Kidney tubule cell (primary cell): ENCODE data around the gene EEPD1.
"Not testable (repeated sequence)": the region's sequence is repeated elsewhere in the genome, so short reads cannot be mapped to it uniquely, and the experiment has no call there.

Experiments
- DNase-seq: peaks from one replicate; pipeline ENCODE4 v3.0.0-alpha.2; 2018; ENCODE audit warnings: low spot score

EEPD1 gene

GRCh38 chr7:36152756-36153570, at the start of gene EEPD1:
Gene EEPD1 (plus strand): TSS chr7:36153254. CDS start chr7:36154325, 1,071 bp downstream.
- peak; percentile 100 for DNase-seq

- DNase-seq: no peak
These were observed 49.1 kb upstream of the EEPD1 start for GRCh38 chr7:36103837-36104561.

GRCh38 chr7:36106972-36107908, 45.8 kb upstream of the EEPD1 start:
- DNase-seq: not testable (repeated sequence)

GRCh38 chr7:36107926-36108631, 45.0 kb upstream of the EEPD1 start:
- no peak for DNase-seq

GRCh38 chr7:36109013-36109627, 43.9 kb upstream of the EEPD1 start:
- peak; percentile 17 for DNase-seq

GRCh38 chr7:36110584-36110983, 42.5 kb upstream of the EEPD1 start:
- DNase-seq: no peak

- no peak for DNase-seq
These were observed 40.1 kb upstream of the EEPD1 start for GRCh38 chr7:36112969-36113368.

- no peak for DNase-seq
These were observed 38.7 kb upstream of the EEPD1 start for GRCh38 chr7:36114355-36114754.

- DNase-seq: peak; percentile 99
These were observed 37.4 kb upstream of the EEPD1 start for GRCh38 chr7:36115448-36116321.

- peak; percentile 78 for DNase-seq
These were observed 36.5 kb upstream of the EEPD1 start for GRCh38 chr7:36116347-36117202.

GRCh38 chr7:36117203-36117840, 35.7 kb upstream of the EEPD1 start:
- DNase-seq: no peak

GRCh38 chr7:36118344-36118743, 34.7 kb upstream of the EEPD1 start:
- no peak for DNase-seq

GRCh38 chr7:36119005-36119706, 33.9 kb upstream of the EEPD1 start:
- peak; percentile 28 for DNase-seq

GRCh38 chr7:36119983-36120646, 32.9 kb upstream of the EEPD1 start:
- not testable (repeated sequence) for DNase-seq

- not testable (repeated sequence) for DNase-seq
These were observed 27.4 kb upstream of the EEPD1 start for GRCh38 chr7:36125630-36126029.

GRCh38 chr7:36127075-36127740, 25.8 kb upstream of the EEPD1 start:
- DNase-seq: no peak
